Activated gamma-delta T cell treated with anti-CD3 and anti-CD28 coated beads, Interleukin-2, amount 50 U/mL, for 16 hours (primary cell): ENCODE results near the gene ATF4.

ENCODE experiments used
- DNase-seq: peaks from one replicate; pipeline ENCODE4 v3.0.0-alpha.2; 2020; ENCODE audit warnings: low read depth

The ATF4 gene

GRCh38 chr22:39520226-39521105, at the start of gene ATF4:
TSS of gene ATF4 (plus strand) at chr22:39520562. CDS start at chr22:39521446, 884 bp downstream.
- DNase-seq, result peak; percentile 84

GRCh38 chr22:39471381-39472141, 48.8 kb upstream of the ATF4 start:
- DNase-seq, result no peak

- no peak for DNase-seq
Observed at GRCh38 chr22:39472570-39473556, 47.5 kb upstream of the ATF4 start.

GRCh38 chr22:39473851-39474250, 46.5 kb upstream of the ATF4 start:
- no peak for DNase-seq

GRCh38 chr22:39474351-39475111, 45.8 kb upstream of the ATF4 start:
- DNase-seq, result no peak

- DNase-seq, result no peak
Observed at GRCh38 chr22:39475337-39475736, 45.0 kb upstream of the ATF4 start.

- DNase-seq, result no peak
Observed at GRCh38 chr22:39475902-39476301, 44.5 kb upstream of the ATF4 start.

- no peak for DNase-seq
Observed at GRCh38 chr22:39476664-39477063, 43.7 kb upstream of the ATF4 start.

- DNase-seq, result no peak
Observed at GRCh38 chr22:39477542-39477941, 42.8 kb upstream of the ATF4 start.

GRCh38 chr22:39478441-39478850, 41.9 kb upstream of the ATF4 start:
- no peak for DNase-seq

GRCh38 chr22:39479254-39479653, 41.1 kb upstream of the ATF4 start:
- no peak for DNase-seq

- DNase-seq, result no peak
Observed at GRCh38 chr22:39480557-39480956, 39.8 kb upstream of the ATF4 start.

GRCh38 chr22:39481054-39481453, 39.3 kb upstream of the ATF4 start:
- no peak for DNase-seq

- DNase-seq, result no peak
Observed at GRCh38 chr22:39481595-39481994, 38.8 kb upstream of the ATF4 start.

- no peak for DNase-seq
Observed at GRCh38 chr22:39482768-39483167, 37.6 kb upstream of the ATF4 start.

GRCh38 chr22:39486951-39487825, 33.2 kb upstream of the ATF4 start:
- no peak for DNase-seq

GRCh38 chr22:39487826-39488520, 32.4 kb upstream of the ATF4 start:
- no peak for DNase-seq

- no peak for DNase-seq
Observed at GRCh38 chr22:39488563-39489083, 31.7 kb upstream of the ATF4 start.
